K562 (cell line): ENCODE results near the gene MMEL1. TPM values are rescaled to one million over a fixed set of nuclear protein-coding genes. Genes with fewer than 3 reads are reported as not detected.

ENCODE experiments used
- ATAC-seq: fragments of 200-7000 bp; cut with Tn5 transposase; 3 replicates; pipeline ENCODE4 v1.9.1; 2020; ENCODE audit warnings: moderate library complexity
- BruUV-seq: library from RNA; stranded (reverse); fragments of 400-500 nt; replicated peaks from 2 replicates; lab custom pipeline; 2021; lab: Mats Ljungman, UMichigan
- CTCF ChIA-PET: fragments of 300-600 bp; formaldehyde crosslinking; extraction: SDS; loops from one replicate; lab custom pipeline; 2021; ENCODE audit warnings: low intra/inter-chr PET ratio; lab: Yijun Ruan, JAX
- POLR2A ChIA-PET: fragments of 300-600, 350-650 bp; sonication (Branson Sonifier 250); formaldehyde crosslinking; extraction: SDS; loops from one replicate; lab custom pipeline; 2021; ENCODE audit warnings: antibody characterized with exemption, inconsistent platforms; lab: Yijun Ruan, JAX
- DNase-seq, 4 experiments: peaks; one replicate each; pipeline versions ENCODE4 v3.0.0 to v3.0.0-alpha.2; 2011 to 2018; ENCODE audit warnings: low spot score in 3 of 4, mixed read lengths in 3 of 4; ENCODE audit errors: extremely low read depth in 1 of 4
- FAIRE-seq: peaks from 2 replicates; lab custom pipeline; 2011; peaks lifted over from hg19 to GRCh38; lab: Jason Lieb, UNC
- H2AFZ ChIP-seq: 2 replicates; pipeline ENCODE4 v1.6.0; 2011; ENCODE audit warnings: low read depth, low read length, control low read depth, inconsistent platforms
- H3K27ac ChIP-seq: fragments of 200-600 bp; 3 replicates; pipeline ENCODE4 v1.8.0; 2011; ENCODE audit warnings: low read depth, mild to moderate bottlenecking, control low read depth, inconsistent platforms, low read length, moderate library complexity, mixed read lengths; ENCODE audit errors: extremely low read depth
- H3K27me3 ChIP-seq, 2 experiments: fragments of 300-600 bp in 1 of 2; 2 replicates in 1 of 2; 3 replicates in 1 of 2; pipeline versions ENCODE4 v1.6.0 to v1.8.0; 2011; ENCODE audit warnings: inconsistent platforms in 2 of 2, low read length in 2 of 2, mild to moderate bottlenecking in 1 of 2, mixed read lengths in 1 of 2, moderate library complexity in 1 of 2; ENCODE audit not compliant: control insufficient read depth in 2 of 2, insufficient read depth in 2 of 2
- H3K36me3 ChIP-seq: fragments of 300-600 bp; 3 replicates; pipeline ENCODE4 v1.8.0; 2011; ENCODE audit warnings: mild to moderate bottlenecking, low read length, inconsistent platforms; ENCODE audit not compliant: control insufficient read depth, insufficient read depth
- H3K4me1 ChIP-seq, 2 experiments: fragments of 200-600 bp in 1 of 2; replicated peaks in 1 of 2; 2 replicates in 1 of 2; 3 replicates in 1 of 2; pipeline versions ENCODE4 v1.5.1 to v1.8.0; 2011; ENCODE audit warnings: inconsistent platforms in 2 of 2, low read length in 2 of 2, mild to moderate bottlenecking in 1 of 2, mixed read lengths in 1 of 2, moderate library complexity in 1 of 2; ENCODE audit not compliant: control insufficient read depth in 2 of 2, insufficient read depth in 2 of 2
- H3K4me2 ChIP-seq: 2 replicates; pipeline ENCODE4 v1.6.1; 2011; ENCODE audit warnings: low read length, control low read depth, inconsistent platforms, mixed read lengths; ENCODE audit not compliant: insufficient read depth
- H3K4me3 ChIP-seq: fragments of 200-600 bp; sonication (generic), shearing (Covaris generic); 2 replicates; pipeline ENCODE4 v1.5.1; 2016; ENCODE audit warnings: control low read depth, inconsistent platforms
- H3K79me2 ChIP-seq: fragments of 200-600 bp; 3 replicates; pipeline ENCODE4 v1.8.0; 2011; ENCODE audit warnings: low read length, inconsistent platforms; ENCODE audit not compliant: control insufficient read depth, insufficient read depth
- H3K9ac ChIP-seq, 2 experiments: 2 replicates each; pipeline versions ENCODE4 v1.6.0 to v1.6.1; 2011; ENCODE audit warnings: low read depth in 2 of 2, low read length in 2 of 2, control low read depth in 1 of 2, inconsistent platforms in 1 of 2, mild to moderate bottlenecking in 1 of 2, mixed read lengths in 1 of 2; ENCODE audit not compliant: insufficient read depth in 1 of 2
- H3K9me1 ChIP-seq: one replicate; pipeline ENCODE4 v1.6.0; 2011; ENCODE audit warnings: inconsistent platforms, mild to moderate bottlenecking, low read length, moderate library complexity; ENCODE audit not compliant: control insufficient read depth, insufficient read depth
- H3K9me3 ChIP-seq: replicated peaks from 2 replicates; pipeline ENCODE4 v1.5.1; 2011; ENCODE audit warnings: low read depth, low read length, inconsistent platforms; ENCODE audit not compliant: control insufficient read depth, insufficient read depth
- H4K20me1 ChIP-seq: replicated peaks from 2 replicates; pipeline ENCODE4 v1.6.1; 2011; ENCODE audit warnings: low read length, inconsistent platforms, mixed read lengths; ENCODE audit not compliant: control insufficient read depth, insufficient read depth
- ETV1 ChIP-seq: fragments of 450-650 bp; conservative IDR thresholded peaks from 2 replicates; pipeline ENCODE4 v1.6.1; 2016; ENCODE audit warnings: missing genetic modification characterization, control low read depth, low read depth, missing compliant biosample characterization
- FOXK1 ChIP-seq: sonication (generic); formaldehyde crosslinking; IDR thresholded peaks from 2 replicates; pipeline ENCODE4 v1.8.0; 2022; ENCODE audit warnings: missing genetic modification reagents, mild to moderate bottlenecking, borderline replicate concordance
- HNRNPUL1 ChIP-seq: fragments of 200-400 bp; formaldehyde crosslinking; IDR thresholded peaks from 2 replicates; pipeline ENCODE4 v1.6.1; 2017; ENCODE audit warnings: low read length
- KLF6 ChIP-seq: fragments of 250-450 bp; sonication (Bioruptor Pico); IDR thresholded peaks from 2 replicates; pipeline ENCODE4 v1.4.0; 2020; ENCODE audit warnings: mild to moderate bottlenecking, moderate library complexity, borderline replicate concordance
- MYNN ChIP-seq, 2 experiments: sonication (generic); formaldehyde crosslinking in 1 of 2; IDR thresholded peaks; 2 replicates each; pipeline versions ENCODE4 v1.5.0 to v1.6.1; 2016 to 2020; ENCODE audit warnings: antibody characterized with exemption in 1 of 2, missing genetic modification reagents in 1 of 2
- SLC30A9 ChIP-seq: fragments of 250-450 bp; sonication (Bioruptor Pico); IDR thresholded peaks from 2 replicates; pipeline ENCODE4 v1.8.0; 2022; ENCODE audit warnings: mild to moderate bottlenecking, moderate library complexity
- SNRNP70 ChIP-seq: fragments of 200-400 bp; formaldehyde crosslinking; optimal IDR thresholded peaks from 2 replicates; pipeline ENCODE3; 2017; ENCODE audit warnings: low read depth, low read length
- ZNF3 ChIP-seq: fragments of 250-450 bp; sonication (Bioruptor Pico); IDR thresholded peaks from 2 replicates; pipeline ENCODE4 v1.5.0; 2021; ENCODE audit warnings: mild to moderate bottlenecking, moderate library complexity
- ZNF551 ChIP-seq: fragments of 250-450 bp; sonication (Bioruptor Pico); IDR thresholded peaks from 2 replicates; pipeline ENCODE4 v1.5.0; 2021; ENCODE audit warnings: mild to moderate bottlenecking, moderate library complexity
- ZNF696 ChIP-seq: fragments of 250-450 bp; sonication (Bioruptor Pico); conservative IDR thresholded peaks from 2 replicates; pipeline ENCODE4 v1.4.0; 2020; ENCODE audit warnings: mild to moderate bottlenecking, moderate library complexity
- WGBS: fragments of 100-300 bp; shearing (Covaris generic); methylation state at CpG from one replicate; pipeline ENCODE4 v1.1.6; 2016; ENCODE audit warnings: low coverage, mixed read lengths; ENCODE audit not compliant: insufficient coverage; ENCODE audit errors: missing lambda C conversion rate; 5-methylcytosine and 5-hydroxymethylcytosine counted together
- in situ Hi-C: fragments of 300-500 bp; cut with MboI; formaldehyde crosslinking; loops from 4 replicates; pipeline ENCODE4 v1.15.0; 2018; ENCODE audit warnings: inconsistent platforms, mixed read lengths
- intact Hi-C: fragments of 100-400 bp; cut with micrococcal nuclease; formaldehyde crosslinking; loops from 2 replicates; pipeline ENCODE4 v1.14.2; 2022
- polyA plus RNA-seq, 8 experiments: library from polyadenylated mRNA; depleted of rRNA in 4 of 8; stranded (reverse) in 5 of 8; unstranded in 3 of 8; fragments of >200 nt; fragmentation: Nextera tagmentation in 2 of 8; fragmentation: Illumina TruSeq in 1 of 8; extraction: Ambion mirVana in 2 of 8; extraction: Trizol in 1 of 8; gene quantifications; 2 replicates each; pipeline versions ENCODE4 v1.2.1 to v1.2.3, GENCODE V29; 2011 to 2014; ENCODE audit warnings: inconsistent platforms in 1 of 8, missing spikeins in 1 of 8
- total RNA-seq, 7 experiments: library from RNA; depleted of rRNA in 6 of 7; stranded (reverse); fragments of >200 nt in 6 of 7; fragmentation: Illumina TruSeq in 2 of 7; extraction: Trizol in 2 of 7; gene quantifications; 2 replicates each; pipeline versions ENCODE4 v1.2.1 to v1.2.3, GENCODE V29; 2011 to 2021; ENCODE audit warnings: low replicate concordance in 1 of 7
- TF ChIP-seq, protein P1 (sequence below), 2 experiments: fragments of 250-450 bp in 1 of 2; fragments of 450-650 bp in 1 of 2; sonication (Bioruptor Pico) in 1 of 2; IDR thresholded peaks; 2 replicates each; pipeline versions ENCODE4 v1.6.1 to v1.8.0; 2016 to 2021; ENCODE audit warnings: mild to moderate bottlenecking in 2 of 2, moderate library complexity in 2 of 2, missing compliant biosample characterization in 1 of 2, missing genetic modification characterization in 1 of 2
- TF ChIP-seq, protein P2 (sequence below): fragments of 450-650 bp; IDR thresholded peaks from one replicate; pipeline ENCODE4 v1.6.1; 2018; ENCODE audit warnings: mild to moderate bottlenecking, moderate library complexity; ENCODE audit not compliant: partially characterized antibody

The MMEL1 gene
- total and polyA plus RNA-seq, 9 of the 15 experiments (the other 6 are each of a cell fraction or from before 2014, with no cell fraction given), result not detected

DNA sequence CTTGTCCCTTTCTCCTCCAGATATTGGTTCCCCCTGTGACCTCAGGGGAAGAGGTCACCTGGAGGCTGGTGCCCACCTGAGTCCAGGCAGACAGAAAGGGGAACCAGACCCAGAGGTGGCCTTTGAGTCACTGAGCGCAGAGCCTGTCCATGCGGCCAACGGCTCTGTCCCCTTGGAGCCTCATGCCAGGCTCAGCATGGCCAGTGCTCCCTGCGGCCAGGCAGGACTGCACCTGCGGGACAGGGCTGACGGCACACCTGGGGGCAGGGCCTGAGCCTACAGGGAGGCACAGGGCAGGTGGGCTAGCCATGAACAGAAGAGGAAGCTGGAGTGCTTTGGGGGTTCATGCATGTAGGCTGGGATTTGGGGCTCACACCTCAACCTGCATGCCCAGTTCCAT is 74.0 kb downstream of the MMEL1 start:
- Histone ChIP-seq H3K4me3 (no peak overlapping the region), H3K9me1 (no peaks in the 10 kb centered on the region)
- TF ChIP-seq ETV1 (tag), result no peak
- TF ChIP-seq SNRNP70, result no peak
- TF ChIP-seq MYNN (IDR thresholded peaks at IDR 0.05), result no peak
- no peak for TF ChIP-seq MYNN (CRISPR knock-in tag; IDR thresholded peaks at IDR 0.05)
- TF ChIP-seq KLF6 (CRISPR knock-in tag), result no peak
- TF ChIP-seq SLC30A9 (CRISPR knock-in tag), result no peak
- TF ChIP-seq ZNF3, result no peak
- TF ChIP-seq ZNF696, result no peak
- no peak for TF ChIP-seq HNRNPUL1
- TF ChIP-seq FOXK1 (CRISPR knock-in tag), result no peak
- TF ChIP-seq ZNF551, result no peak
- TF ChIP-seq, protein P1, sequence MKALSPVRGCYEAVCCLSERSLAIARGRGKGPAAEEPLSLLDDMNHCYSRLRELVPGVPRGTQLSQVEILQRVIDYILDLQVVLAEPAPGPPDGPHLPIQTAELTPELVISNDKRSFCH (CRISPR knock-in tag; IDR thresholded peaks at IDR 0.05), result no peak
- TF ChIP-seq, protein P1 (tag; IDR thresholded peaks at IDR 0.05), result no peak
- TF ChIP-seq, protein P2, sequence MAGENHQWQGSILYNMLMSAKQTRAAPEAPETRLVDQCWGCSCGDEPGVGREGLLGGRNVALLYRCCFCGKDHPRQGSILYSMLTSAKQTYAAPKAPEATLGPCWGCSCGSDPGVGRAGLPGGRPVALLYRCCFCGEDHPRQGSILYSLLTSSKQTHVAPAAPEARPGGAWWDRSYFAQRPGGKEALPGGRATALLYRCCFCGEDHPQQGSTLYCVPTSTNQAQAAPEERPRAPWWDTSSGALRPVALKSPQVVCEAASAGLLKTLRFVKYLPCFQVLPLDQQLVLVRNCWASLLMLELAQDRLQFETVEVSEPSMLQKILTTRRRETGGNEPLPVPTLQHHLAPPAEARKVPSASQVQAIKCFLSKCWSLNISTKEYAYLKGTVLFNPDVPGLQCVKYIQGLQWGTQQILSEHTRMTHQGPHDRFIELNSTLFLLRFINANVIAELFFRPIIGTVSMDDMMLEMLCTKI, result no peak
- TF ChIP-seq, all 486 proteins: peak for 0
- no peak overlapping the region for H3K4me2 ChIP-seq
- no peaks in the 10 kb centered on the region for H3K79me2 ChIP-seq
- ChIA-PET CTCF (no interaction called here), POLR2A (interaction anchor here (0.6 to 1.7 kb wide), 3 partner anchors 12 to 602 kb away, joined by 3 to 5 read pairs (median 3); no protein-coding TSS in a partner anchor)
- intact Hi-C loops (no loop called here), in situ Hi-C loops (no loop called here)
- no peak overlapping the region for H3K9ac ChIP-seq
- DNase-seq (no peak), FAIRE-seq (no peak), ATAC-seq (no peak)
- peaks cover 0 to 10% of the 10 kb centered on the region in 2 experiments; a peak in 1 of 5 replicates for H3K27me3 ChIP-seq
- H4K20me1 ChIP-seq, result no peaks in the 10 kb centered on the region
- H3K4me1 ChIP-seq, result peaks cover 26 to 89% of the 10 kb centered on the region in 2 experiments
- 49% methylated on average over 6 of the region's 6 CpGs for WGBS
- H2AFZ ChIP-seq, result no peak overlapping the region
- BruUV-seq, result no TSS peak
- no peaks in the 10 kb centered on the region for H3K9me3 ChIP-seq
- H3K27ac ChIP-seq, result no peak overlapping the region
- H3K36me3 ChIP-seq, result no peaks in the 10 kb centered on the region
